Fibroblast of the aortic adventitia (primary cell): ENCODE results near the gene DGKD. TPM values are rescaled to one million over a fixed set of nuclear protein-coding genes. Genes with fewer than 3 reads are reported as not detected.

Source experiments
- DNase-seq: peaks from one replicate; pipeline ENCODE4 v3.0.0-alpha.2; 2010; ENCODE audit warnings: low read depth
- H3K4me3 ChIP-seq: 2 replicates; pipeline ENCODE4 v1.5.1; 2011; ENCODE audit warnings: low read depth, mild to moderate bottlenecking, control low read depth, low read length, moderate library complexity
- CTCF ChIP-seq: IDR thresholded peaks from 2 replicates; pipeline ENCODE4 v1.5.1; 2011; ENCODE audit warnings: mild to moderate bottlenecking, low read length, control low read depth, inconsistent platforms; ENCODE audit not compliant: insufficient read depth
- total RNA-seq: library from RNA; depleted of rRNA; stranded (reverse); fragments of >200 nt; gene quantifications from 2 replicates; pipeline ENCODE4 v1.2.3, GENCODE V29; 2012; ENCODE audit warnings: low replicate concordance

The DGKD gene
- 4.1 and 7.4 TPM in 2 replicates for total RNA-seq

- peak; percentile 36 for TF ChIP-seq CTCF
- H3K4me3 ChIP-seq: peak within 1 kb of the TSS; percentile 76
- DNase-seq: peak; percentile 31
Observed at GRCh38 chr2:233353769-233354499, at the start of gene DGKD. Gene DGKD, plus strand, starts transcription at chr2:233354494. Its CDS starts 25 bp downstream, at chr2:233354519.

GRCh38 chr2:233307565-233307964 lies 46.7 kb upstream of the DGKD start, which contains the start of gene SAG:
Gene SAG, plus strand, starts transcription at chr2:233307816. Its CDS starts 1,374 bp downstream, at chr2:233309190.
- no peak within 1 kb of the TSS for H3K4me3 ChIP-seq
- DNase-seq: no peak
- no peak for TF ChIP-seq CTCF

GRCh38 chr2:233311241-233311926 lies 42.9 kb upstream of the DGKD start:
- no peak for TF ChIP-seq CTCF
- no peak overlapping the region for H3K4me3 ChIP-seq
- DNase-seq: no peak

- no peak overlapping the region for H3K4me3 ChIP-seq
- no peak for TF ChIP-seq CTCF
- no peak for DNase-seq
Observed at GRCh38 chr2:233312874-233313273, 41.4 kb upstream of the DGKD start.

GRCh38 chr2:233314180-233314925 lies 39.9 kb upstream of the DGKD start:
- no peak for DNase-seq
- no peak overlapping the region for H3K4me3 ChIP-seq
- no peak for TF ChIP-seq CTCF

- no peak for TF ChIP-seq CTCF
- H3K4me3 ChIP-seq: no peak overlapping the region
- no peak for DNase-seq
Observed at GRCh38 chr2:233317196-233317943, 36.9 kb upstream of the DGKD start.
